SIG-M5 treated with dmso at 0.1 percent for 504 hours (cell line): Measurements from ENCODE around the gene CLCNKB.
"Not testable (repeated sequence)": the region's sequence is repeated elsewhere in the genome, so short reads cannot be mapped to it uniquely, and the experiment has no call there.

Experiments
- DNase-seq: peaks from one replicate; lab custom pipeline; 2025; ENCODE audit not compliant: unreplicated experiment; lab: John Stamatoyannopoulos, UW

Gene CLCNKB

DNA sequence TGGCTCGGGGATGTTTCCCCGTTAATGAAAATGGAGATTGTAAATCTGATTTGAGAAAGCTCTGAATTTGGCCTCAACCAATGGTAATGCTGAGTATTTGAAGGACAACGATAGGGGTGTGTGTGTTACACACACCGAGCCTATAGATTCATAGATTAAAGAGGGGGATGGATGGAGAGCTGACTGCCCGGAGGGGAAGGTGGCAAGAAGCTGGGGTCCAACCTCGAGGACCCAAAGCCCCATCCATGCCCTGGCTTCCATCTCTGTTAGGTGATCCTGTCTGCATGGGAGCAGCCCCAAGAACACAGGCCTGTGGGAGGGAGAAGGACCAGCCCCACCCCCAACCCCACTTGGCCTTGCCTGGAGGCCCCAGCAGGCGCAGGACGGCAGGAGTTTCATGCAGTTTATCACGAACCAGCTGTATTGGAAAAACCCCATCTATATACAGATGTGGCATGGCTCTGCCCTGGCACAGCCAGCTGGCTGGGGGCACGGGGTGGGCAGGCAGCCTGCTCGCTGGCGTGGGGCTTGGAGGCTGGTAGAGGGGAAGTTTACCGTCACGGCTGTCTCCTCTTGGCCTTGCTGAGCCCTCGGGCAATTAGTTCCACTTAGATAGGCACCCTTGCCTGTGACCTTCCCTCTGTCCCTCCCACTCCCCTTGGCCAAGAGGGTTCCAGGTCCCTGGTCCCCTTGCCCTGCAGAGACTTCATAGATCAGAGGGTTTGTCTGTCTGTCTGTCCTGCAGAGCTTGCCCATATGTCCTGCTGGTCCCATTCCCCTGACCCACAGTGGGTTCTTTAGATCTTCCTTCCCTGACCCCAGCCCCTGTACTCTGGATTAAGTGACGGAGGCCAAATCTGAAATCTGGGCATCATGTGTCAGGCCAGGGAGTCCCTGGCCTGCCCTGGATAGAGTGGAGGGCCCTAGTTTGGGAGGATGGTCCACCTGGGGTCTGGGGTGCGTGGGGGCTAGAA lies 28.8 kb upstream of the CLCNKB start:
- no peak for DNase-seq

DNA sequence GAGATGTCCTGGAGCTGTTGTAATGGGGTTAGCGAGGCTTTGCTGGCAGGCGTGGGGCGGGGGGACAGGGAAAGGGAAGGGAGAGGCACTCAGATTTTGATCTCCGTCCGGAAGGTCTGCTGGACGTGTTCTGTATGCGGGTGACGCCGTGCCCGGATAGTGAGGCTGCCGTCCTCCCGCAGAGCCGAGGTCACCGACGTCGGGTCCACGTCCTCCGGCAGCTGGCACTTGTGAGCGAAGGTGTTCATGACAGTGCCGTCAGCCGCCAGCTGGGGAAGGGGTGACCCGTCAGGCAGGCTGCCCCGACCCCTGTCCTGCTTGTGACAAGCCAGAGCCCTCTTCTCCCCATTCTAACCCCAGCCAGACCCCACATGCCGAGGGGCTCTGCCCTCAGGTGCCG lies 28.1 kb upstream of the CLCNKB start:
- DNase-seq = no peak

DNA sequence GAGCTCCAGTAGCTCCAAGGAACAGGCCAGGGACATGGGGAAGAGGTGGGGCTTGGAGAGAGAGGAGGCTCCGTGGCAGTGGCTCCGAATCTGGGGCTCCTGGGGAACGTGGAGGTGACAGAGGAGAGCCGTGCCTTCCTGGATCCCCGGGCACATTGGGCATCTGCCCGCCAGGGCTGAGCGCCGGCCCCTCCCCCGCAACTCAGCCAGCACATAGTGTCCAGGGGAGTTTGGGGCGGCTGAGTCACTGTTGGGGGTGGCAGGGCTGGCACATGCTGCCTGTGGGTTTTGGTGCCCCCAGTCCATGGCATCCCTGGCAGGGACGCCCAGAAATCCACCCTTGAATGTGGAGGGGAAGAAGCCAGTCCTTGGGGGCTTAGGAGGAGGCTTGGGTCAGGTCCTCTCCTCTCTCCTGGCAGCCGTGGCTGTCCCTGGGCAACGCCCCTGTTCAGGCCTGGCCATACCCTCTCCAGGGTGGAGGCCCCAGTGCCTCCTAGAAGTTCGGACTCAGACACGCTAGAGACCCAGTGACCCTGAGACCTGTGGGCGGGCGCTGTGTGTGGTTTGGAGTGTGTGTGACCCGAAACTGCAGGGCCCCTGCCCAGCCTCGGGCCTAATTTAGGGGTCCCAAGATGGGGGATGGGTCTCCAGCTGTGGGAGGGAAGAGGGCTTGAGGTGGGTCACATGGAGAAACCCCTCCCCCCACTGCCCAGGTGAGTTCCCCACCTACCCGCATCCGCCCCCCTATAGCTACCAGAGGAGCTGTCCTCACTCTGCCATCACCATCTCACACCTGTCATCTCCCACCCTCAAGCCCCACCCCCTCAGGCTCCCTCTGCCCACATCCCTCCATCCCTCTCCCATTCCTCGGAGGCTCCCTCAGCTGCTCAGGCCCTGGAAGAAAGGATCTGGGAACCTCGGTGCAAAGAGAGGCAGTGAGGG lies 27.4 kb upstream of the CLCNKB start:
- DNase-seq = no peak

DNA sequence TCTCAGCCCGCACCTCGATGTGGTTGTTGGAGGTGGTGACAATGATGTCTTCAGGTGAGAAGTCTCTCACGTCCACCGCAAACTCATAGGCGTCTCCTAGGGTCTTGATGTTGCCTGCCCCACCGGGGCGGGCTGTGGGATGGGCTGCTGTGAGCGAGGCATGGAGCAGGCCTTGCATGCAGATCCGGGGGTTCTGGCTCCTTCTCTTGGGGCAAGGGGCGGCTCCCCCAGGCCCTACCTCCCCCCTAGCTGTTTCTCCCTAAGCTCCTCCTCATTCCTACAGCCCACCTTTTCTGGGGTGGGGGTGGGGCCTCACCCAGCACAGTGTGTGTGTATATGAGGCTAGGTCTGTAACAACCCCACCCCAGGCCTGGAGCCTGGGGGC lies 26.5 kb upstream of the CLCNKB start:
- no peak for DNase-seq

DNA sequence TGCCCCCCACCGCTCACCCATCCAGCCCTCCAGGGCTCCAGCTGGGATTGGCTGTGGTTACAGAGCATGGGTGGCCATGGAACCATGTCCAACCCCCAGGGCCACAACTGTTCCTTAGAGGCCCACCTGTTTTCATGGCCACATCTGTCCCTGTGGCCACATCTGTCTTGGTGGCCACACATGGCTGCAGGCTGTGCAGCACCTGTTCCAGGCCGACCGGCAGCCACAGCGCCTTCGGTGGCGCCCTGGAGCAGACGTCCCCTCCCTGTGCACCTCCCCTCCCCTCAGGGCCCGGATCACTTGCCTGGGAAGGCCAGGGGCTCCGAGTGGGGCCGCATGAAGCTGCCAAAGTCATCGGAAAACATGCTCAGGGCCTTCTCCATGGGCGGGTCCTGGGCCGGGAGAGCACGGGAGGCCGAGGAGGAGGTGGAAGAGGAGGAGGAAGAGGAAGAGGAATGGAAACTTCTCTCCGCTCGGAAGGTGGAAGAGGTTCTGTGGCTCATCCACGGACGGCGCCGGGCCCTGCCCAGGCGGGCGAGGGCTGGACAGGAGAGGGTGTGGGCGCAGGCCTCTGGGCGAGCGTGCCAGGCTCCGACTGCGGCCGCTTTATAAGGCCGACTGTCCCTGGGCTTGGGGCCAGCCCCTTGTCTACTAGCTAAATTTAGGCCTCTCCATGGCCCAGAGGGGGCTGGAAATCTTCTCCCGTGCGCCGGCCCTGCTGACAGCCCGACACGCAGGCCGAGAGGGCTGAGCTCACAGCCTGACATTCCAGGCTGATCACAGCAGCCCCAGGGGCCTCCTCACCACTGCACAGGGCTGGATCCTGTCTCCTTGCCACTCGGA lies 25.9 kb upstream of the CLCNKB start, which contains the start of gene HSPB7:
Gene HSPB7 (minus strand): TSS at position 583 of the 843 bp plus-strand sequence. CDS start 80 bp downstream, at position 503.
- no peak for DNase-seq

DNA sequence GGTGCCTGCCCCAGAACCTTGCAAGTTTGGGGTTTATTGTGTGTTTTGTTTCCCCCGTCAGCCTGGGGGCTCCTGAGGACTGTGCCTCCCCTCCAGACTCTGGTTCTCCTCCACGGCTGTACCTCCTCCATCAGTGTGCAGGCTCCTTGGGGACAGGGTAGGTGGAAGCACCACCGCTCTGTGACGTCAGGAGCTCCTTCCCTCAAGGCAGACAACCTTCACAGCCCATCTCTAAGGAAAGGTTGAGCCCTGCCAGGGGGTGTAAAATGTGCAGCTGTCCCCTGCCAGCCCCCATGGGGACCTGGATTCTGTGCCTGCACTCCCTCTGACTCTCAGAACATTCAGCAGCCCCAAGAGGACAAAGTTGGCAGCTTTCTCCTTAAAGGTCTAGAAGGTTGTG lies 25.3 kb upstream of the CLCNKB start:
- no peak for DNase-seq

DNA sequence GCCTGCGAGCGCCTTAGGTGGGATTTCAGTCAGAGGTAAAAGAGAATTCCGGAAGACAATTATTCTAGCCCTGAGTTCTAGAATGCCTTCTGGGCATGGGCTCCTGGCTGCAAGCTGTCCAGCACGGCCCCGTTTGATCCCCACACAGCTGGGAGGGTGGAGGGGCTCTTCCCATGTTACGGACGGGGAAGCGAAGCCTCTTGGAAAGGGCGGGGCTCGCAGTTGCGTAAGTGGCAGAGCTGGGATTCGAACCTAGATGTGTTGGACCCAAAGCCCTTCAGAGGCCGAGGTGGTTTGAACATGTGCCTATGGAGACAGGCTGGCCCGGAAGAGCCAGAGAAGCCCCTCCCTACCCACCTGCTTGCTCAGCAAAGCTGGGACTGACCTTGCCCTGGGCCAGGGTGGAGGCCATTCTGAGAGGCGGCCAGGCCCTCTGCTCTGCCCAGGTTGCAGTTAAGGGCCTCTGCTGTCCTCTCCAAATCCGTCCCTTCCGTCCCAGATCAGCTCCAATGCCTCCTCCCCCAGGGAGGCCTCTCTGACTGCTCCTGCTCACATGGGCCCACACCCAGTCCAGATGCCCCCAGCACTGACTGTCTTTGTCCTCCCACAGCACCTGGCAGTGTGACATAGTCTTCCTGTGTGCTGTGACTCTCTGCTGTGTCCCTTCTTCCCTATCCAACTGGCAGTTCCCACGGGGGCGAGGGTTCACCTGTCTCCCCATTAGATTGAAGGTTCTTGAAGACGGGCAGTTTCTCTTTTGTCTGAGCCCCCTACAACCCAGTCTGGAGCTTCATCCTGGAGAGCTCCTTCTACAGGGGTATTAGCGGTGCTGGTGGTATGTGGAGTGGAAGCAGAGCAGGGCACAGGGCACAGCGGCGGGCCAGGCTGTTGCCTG lies 24.6 kb upstream of the CLCNKB start:
- DNase-seq = no peak

DNA sequence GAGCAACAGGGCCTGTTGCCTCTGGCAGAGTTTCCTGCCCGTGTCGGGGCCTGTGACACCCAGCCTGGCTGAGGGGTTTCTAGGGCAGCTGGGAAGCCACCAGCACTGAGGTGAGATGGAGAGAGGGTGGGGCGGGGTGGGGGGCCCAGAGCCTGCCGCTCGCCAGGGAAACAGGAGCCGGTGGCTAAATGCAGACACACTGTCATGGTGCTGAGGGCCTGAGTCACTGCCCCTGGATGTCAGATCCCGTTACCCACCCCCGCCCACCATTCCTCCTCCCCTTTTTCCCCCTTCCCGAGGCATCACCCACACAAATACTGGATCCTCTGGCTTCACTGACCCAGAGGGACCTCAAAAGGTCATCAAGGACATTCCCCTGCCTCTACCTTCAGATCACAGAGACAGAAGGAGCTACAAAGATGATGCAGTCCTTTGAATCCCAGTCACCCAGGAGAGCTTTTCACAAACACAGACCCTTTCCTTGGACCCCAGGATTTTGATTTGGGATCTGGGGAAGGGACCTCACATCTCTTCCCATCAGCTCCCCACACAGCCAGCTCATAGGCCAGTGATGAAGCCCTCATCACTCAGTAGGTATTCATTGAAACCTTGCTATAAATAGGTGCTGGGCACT lies 23.8 kb upstream of the CLCNKB start:
- DNase-seq = no peak

DNA sequence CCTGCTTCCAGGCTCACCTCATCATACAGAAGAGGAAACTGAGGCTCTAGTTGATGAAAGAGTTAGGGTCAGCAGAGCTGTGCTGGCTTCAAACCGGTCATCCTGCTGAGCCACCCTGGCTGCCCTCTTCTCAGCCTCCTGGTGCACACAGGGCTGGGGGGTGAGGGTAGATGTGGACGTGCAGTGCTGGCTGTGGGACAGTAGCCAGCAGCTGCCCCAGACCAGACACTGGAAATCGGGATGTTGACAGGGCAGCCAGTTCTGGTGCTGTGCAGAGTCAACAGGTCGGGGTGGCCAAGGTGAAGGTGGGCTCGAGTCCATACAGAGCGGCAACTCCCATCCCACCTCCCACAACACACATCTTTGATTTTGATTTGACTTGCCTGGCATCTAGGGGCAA lies 23.3 kb upstream of the CLCNKB start:
- DNase-seq = no peak

DNA sequence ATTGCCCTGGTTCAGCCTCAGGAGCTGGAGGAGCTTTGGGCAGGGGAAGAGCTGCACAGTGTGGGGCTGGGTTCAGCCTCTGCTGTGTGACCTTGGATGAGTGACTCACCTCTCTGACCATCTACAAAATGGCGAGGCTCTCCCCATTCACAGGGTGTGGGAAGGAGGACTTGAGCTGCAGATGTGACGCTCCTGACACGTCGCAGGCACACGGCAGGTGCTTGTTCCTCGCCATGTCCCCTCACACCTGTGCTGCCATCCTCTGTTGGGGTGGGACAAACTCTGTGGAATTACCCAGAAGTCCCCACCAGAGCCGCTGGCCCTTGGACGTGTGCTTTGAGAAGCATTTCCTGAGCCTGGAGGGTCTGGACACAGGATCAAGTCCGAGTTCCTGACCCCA lies 22.7 kb upstream of the CLCNKB start:
- not testable (repeated sequence) for DNase-seq

DNA sequence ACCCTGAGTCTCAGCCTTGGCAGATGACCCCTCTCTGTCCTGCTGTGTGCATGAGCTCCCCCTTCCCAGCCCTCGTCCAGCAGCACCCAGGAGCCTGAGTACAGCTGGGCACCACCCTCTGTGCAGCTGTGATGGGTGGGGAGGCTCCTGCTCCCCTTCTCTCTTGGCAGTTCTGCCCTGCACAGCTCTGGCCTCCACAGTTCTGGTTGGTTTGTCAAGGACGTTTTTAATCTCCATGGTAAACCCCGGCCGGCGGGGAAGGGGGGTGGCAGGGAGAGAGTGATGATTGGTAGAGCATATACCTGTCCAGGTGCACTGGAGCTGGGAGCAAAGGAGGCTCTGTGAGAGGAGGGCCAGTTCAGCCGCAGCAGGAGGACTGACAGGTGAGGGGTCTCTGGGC lies 21.9 kb upstream of the CLCNKB start, which contains the start of gene CLCNKA:
Gene CLCNKA (plus strand): TSS at position 356 of the 400 bp plus-strand sequence. CDS start 584 bp downstream, outside the sequence.
- DNase-seq = no peak

DNA sequence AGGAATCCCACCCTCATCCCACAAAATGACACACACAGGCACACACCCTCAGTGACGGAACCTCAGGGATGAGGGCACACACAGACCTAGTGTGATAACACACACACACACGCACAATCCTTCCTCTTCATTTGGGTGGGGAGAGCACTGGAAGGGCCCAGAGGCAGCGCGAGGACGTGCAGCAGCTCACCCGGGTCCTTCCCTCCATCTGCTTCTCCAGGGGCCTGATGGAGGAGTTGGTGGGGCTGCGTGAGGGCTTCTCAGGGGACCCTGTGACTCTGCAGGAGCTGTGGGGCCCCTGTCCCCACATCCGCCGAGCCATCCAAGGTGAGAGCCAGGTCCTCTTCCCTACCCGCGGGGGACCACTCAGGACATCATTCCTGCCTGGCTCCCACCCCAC lies 21.2 kb upstream of the CLCNKB start:
- DNase-seq = no peak

DNA sequence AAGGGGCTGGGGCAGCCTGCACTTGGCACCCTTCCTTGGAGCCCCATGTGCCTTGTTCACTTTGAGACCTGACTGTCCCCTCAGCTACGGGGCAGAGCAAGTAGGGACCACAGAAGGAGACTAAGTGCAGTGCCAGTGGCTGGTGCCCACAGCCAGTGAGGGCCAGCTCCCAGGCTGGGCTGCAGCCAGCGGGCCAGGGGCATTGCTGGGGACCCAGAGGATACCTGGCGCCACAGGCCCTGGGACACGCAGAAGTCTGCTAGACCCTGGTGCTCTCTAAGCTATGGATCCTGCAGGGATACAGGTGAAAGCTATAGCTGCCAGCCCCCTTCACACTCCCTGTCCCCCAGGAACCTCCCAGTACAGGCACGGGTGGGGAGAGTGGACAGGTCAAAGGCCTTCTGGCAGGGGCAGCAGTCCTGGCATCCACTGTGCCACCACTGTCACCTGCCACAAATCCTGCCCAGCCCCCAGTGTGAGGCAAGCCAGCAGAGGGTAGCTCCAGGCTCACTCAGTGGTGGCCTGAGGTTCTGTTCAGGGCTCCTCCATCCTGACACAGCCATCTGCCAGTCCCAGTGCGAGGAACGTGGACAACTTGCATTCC lies 20.4 kb upstream of the CLCNKB start:
- DNase-seq = no peak

DNA sequence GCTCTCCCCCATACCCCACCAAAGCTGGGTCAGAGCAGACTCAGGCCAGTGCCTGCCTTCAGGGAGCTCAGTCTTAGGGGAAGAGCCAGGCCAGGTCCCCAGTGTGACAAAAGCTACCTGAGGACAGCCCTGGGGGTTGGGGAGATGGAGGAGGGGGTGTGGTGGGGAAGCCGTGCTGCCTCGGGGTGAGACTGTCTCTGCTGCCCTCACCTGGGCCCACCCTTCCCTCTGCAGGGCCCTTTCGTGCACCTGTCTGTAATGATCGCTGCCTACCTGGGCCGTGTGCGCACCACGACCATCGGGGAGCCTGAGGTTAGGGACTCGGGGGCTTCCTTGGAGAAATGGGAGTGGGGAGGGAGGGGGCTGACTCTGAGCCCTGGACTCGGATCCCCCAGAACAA lies 17.3 kb upstream of the CLCNKB start:
- DNase-seq = not testable (repeated sequence)

DNA sequence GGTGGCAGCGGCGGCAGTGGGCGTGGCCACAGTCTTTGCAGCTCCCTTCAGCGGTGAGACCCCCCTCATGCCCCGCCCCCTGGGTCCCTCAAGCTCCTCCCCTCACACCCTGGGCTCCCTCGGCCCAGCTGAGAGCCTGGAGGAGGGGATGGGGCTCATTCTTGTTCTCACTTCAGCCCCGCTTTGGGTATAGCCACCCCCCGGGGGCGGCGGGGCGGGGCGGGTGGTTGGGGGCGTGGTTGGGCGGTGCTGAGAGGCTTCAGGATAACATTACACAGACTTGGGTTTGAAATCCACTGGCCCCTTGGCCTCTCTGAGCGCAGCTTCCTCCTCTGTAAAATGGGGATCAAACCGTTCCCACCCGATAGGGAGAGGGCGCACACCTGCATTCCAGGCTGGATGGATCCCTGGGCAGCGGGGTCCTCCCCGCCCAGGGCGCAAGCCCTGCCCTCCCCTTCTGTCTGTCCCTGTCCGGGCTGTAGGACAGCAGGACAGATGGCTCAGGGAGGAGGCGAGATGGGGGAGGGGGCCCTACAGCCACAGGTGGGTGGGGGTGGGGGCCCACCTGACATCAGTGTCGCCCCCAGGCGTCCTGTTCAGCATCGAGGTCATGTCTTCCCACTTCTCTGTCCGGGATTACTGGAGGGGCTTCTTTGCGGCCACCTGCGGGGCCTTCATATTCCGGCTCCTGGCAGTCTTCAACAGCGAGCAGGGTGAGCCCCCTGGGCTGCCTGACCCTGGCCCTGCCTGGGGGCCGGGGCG lies 16.7 kb upstream of the CLCNKB start:
- DNase-seq = no peak

DNA sequence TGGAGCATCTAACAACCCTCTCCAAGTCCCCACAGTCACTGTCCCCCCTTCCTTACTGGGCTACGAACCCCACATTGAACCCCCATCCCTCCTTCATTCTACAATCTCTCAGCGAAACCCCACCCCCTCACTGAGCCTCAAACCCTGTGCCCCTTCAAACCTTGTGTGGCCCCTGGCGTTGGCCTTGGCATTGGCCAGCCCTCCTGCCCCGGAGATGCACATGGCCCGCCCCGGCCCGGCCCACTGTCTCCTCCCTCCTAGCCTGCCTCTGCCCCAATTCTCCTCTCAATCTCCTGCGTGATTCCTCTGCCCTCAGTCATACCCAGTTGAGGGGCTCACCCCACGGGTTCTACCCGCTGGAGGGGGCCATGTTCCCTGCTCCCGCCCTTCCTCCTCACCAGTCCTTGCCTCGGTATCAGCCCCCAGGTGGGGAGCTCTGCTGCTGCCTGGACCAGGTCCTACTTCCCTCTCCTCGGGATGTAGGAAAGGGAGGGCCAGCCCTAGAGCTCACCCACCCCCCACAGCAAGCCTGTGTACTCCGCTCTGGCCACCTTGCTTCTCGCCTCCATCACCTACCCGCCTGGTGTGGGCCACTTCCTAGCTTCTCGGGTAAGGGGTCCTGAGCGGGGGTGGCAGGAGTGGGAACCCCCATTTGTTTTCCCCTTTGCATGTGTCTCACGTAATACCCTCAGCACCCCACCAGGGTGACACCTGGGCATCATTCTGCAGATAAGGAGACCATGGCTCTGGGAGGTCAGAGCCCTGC lies 15.2 kb upstream of the CLCNKB start:
- DNase-seq = no peak

DNA sequence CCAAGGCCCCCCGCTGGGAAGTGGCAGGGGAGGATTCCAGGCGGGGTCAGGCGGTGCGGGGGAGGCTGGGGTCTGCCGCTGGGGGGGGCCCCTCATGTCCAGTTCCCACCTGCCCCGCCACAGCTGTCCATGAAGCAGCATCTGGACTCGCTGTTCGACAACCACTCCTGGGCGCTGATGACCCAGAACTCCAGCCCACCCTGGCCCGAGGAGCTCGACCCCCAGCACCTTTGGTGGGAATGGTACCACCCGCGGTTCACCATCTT lies 14.6 kb upstream of the CLCNKB start:
- not testable (repeated sequence) for DNase-seq

DNA sequence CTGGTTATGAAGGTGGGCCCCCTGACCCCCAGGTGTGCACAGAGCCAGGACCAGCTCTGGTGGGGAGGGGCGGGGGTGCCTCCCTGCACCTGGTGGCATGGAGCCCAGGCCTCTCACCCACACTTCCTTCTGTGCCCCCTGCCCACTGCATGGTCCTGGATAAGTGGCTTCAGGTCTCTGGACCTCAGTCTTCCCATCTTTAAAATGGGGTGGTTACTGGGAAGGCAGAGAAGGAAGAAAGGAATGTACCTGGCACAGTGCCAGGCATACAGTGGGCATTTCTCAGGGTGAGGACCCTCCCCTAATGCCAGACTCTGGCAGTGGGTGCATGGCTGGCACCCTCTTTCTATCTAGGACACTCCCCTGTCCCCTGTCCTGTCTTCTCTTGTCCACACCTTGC lies 14.3 kb upstream of the CLCNKB start:
- DNase-seq = no peak
